Liver (tissue), 9 donors: Measurements from ENCODE around the gene SVEP1. TPM values are rescaled to one million over a fixed set of nuclear protein-coding genes. Genes with fewer than 3 reads are reported as not detected.

Source experiments
- DNase-seq: peaks from one replicate; pipeline ENCODE4 v3.0.0-alpha.2; 2017; ENCODE audit warnings: low spot score
- H3K27ac ChIP-seq, 2 donors: one replicate each; pipeline ENCODE4 v1.7.0; 2013; ENCODE audit warnings: inconsistent platforms in 2 of 2, low read length in 2 of 2, control low read depth in 1 of 2, low read depth in 1 of 2, mild to moderate bottlenecking in 1 of 2
- H3K27me3 ChIP-seq, 4 donors: one replicate each; pipeline versions ENCODE4 v1.6.1 to v1.7.0; 2013; ENCODE audit warnings: low read length in 3 of 4, inconsistent platforms in 1 of 4, mild to moderate bottlenecking in 1 of 4, moderate library complexity in 1 of 4; ENCODE audit not compliant: control insufficient read depth in 4 of 4, insufficient read depth in 4 of 4
- H3K36me3 ChIP-seq, 4 donors: one replicate each; pipeline versions ENCODE4 v1.6.1 to v1.7.0; 2013; ENCODE audit warnings: low read length in 3 of 4, mild to moderate bottlenecking in 3 of 4, low read depth in 1 of 4, moderate library complexity in 1 of 4; ENCODE audit not compliant: control insufficient read depth in 4 of 4, insufficient read depth in 3 of 4
- H3K4me1 ChIP-seq, 4 donors: one replicate each; pipeline versions ENCODE4 v1.6.1 to v1.7.0; 2013; ENCODE audit warnings: low read length in 3 of 4, mild to moderate bottlenecking in 3 of 4, moderate library complexity in 1 of 4; ENCODE audit not compliant: control insufficient read depth in 4 of 4, insufficient read depth in 4 of 4
- H3K4me3 ChIP-seq, 3 donors: one replicate each; pipeline versions ENCODE4 v1.6.1 to v1.7.0; 2013; ENCODE audit warnings: low read length in 3 of 3, control low read depth in 1 of 3, low read depth in 1 of 3, mild to moderate bottlenecking in 1 of 3
- H3K9ac ChIP-seq, 2 donors: one replicate each; pipeline ENCODE4 v1.7.0; 2013; ENCODE audit warnings: low read length in 2 of 2, mild to moderate bottlenecking in 2 of 2, moderate library complexity in 2 of 2, control low read depth in 1 of 2, low read depth in 1 of 2
- H3K9me3 ChIP-seq, 4 donors: one replicate each; pipeline versions ENCODE4 v1.6.1 to v1.7.0; 2013; ENCODE audit warnings: low read length in 3 of 4; ENCODE audit not compliant: control insufficient read depth in 4 of 4
- EGR1 ChIP-seq, 2 donors: IDR thresholded peaks; 2 replicates each; pipeline ENCODE4 v1.6.1; 2016 to 2018; ENCODE audit warnings: antibody characterized with exemption in 2 of 2, low read depth in 2 of 2
- FOXA1 ChIP-seq: IDR thresholded peaks from 2 replicates; pipeline ENCODE4 v1.6.1; 2016; ENCODE audit warnings: antibody characterized with exemption
- FOXA2 ChIP-seq: IDR thresholded peaks from 2 replicates; pipeline ENCODE4 v1.6.1; 2016; ENCODE audit warnings: antibody characterized with exemption
- HNF4A ChIP-seq, 2 donors: conservative IDR thresholded peaks; 2 replicates each; pipeline ENCODE4 v1.6.1; 2016; ENCODE audit warnings: antibody characterized with exemption in 2 of 2, mild to moderate bottlenecking in 2 of 2
- JUND ChIP-seq, 2 donors: IDR thresholded peaks; 2 replicates each; pipeline ENCODE4 v1.6.1; 2016; ENCODE audit warnings: antibody characterized with exemption in 2 of 2
- NR2F2 ChIP-seq: IDR thresholded peaks from 2 replicates; pipeline ENCODE4 v1.6.1; 2016; ENCODE audit warnings: antibody characterized with exemption
- RAD21 ChIP-seq, 2 donors: IDR thresholded peaks; 2 replicates each; pipeline ENCODE4 v1.6.1; 2016; ENCODE audit warnings: antibody characterized with exemption in 2 of 2, mild to moderate bottlenecking in 2 of 2
- SP1 ChIP-seq: IDR thresholded peaks from 2 replicates; pipeline ENCODE4 v1.6.1; 2018; ENCODE audit warnings: antibody characterized with exemption, mild to moderate bottlenecking
- WGBS: extraction: QIAGEN DNeasy Blood & Tissue Kit; methylation state at CpG from one replicate; pipeline ENCODE4 v1.1.7; 2013; 5-methylcytosine and 5-hydroxymethylcytosine counted together
- polyA plus RNA-seq, 2 donors: library from polyadenylated mRNA; stranded (reverse) in 1 of 2; unstranded in 1 of 2; fragments of 200-250 nt in 1 of 2; fragments of >200 nt in 1 of 2; fragmentation: Nextera tagmentation in 1 of 2; extraction: Ambion mirVana in 1 of 2; gene quantifications; one replicate each; pipeline versions ENCODE4 v1.2.1 to v1.2.3, GENCODE V29; 2013 to 2015
- total RNA-seq, 2 donors: library from RNA; depleted of rRNA; stranded (reverse); fragments of >200 nt; gene quantifications; one replicate each; pipeline ENCODE4 v1.2.3, GENCODE V29; 2014
- TF ChIP-seq, protein P1 (sequence below): IDR thresholded peaks from 2 replicates; pipeline ENCODE4 v1.6.1; 2016; ENCODE audit warnings: antibody characterized with exemption
- TF ChIP-seq, protein P2 (sequence below): IDR thresholded peaks from 2 replicates; pipeline ENCODE4 v1.6.1; 2016; ENCODE audit warnings: antibody characterized with exemption
- TF ChIP-seq, protein P3 (sequence below): IDR thresholded peaks from 2 replicates; pipeline ENCODE4 v1.6.1; 2016; ENCODE audit warnings: antibody characterized with exemption, mild to moderate bottlenecking
- donor health status: healthy.
- donor health status: healthy.
- donor health status: healthy.
- donor health status: healthy.
- donor health status: healthy.

The SVEP1 gene
- total and polyA plus RNA-seq, 4 donors, result 0.58 to 7.5 (median 1.8) TPM

DNA sequence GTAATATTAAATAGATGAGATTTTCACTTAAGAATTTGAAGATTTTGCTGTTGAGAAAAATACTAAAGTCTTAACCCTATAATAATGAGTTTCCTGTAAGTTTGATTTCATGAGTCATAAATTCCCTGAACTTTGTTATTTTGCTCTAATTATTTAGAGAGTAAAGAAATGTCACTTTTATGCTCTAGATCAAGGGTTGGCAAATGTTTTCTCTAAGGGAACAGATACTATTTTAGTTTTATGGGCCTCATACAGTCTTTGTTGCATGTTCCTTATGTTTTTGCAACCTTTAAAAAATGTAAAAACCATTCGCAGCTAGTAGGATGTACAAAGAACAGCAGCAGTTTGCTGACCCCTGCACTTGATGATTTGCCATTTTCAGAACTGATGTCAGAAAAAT is 241.4 kb downstream of the SVEP1 start:
- no peaks in the 10 kb centered on the region for H3K4me1 ChIP-seq
- no peaks in the 10 kb centered on the region for H3K36me3 ChIP-seq
- no peak for DNase-seq
- no peak overlapping the region for H3K9ac ChIP-seq
- 76% methylated on average over 1 of the region's 1 CpG for WGBS
- H3K27ac ChIP-seq, result no peak overlapping the region
- no peaks in the 10 kb centered on the region for H3K9me3 ChIP-seq
- H3K4me3 ChIP-seq, result no peak overlapping the region
- no peaks in the 10 kb centered on the region for H3K27me3 ChIP-seq
- TF ChIP-seq EGR1 (IDR thresholded peaks at IDR 0.05; ENCODE audit: low read depth in 2 of 2) (no peak), FOXA1 (no peak)
- TF ChIP-seq, protein P1, sequence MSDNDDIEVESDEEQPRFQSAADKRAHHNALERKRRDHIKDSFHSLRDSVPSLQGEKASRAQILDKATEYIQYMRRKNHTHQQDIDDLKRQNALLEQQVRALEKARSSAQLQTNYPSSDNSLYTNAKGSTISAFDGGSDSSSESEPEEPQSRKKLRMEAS, result no peak

DNA sequence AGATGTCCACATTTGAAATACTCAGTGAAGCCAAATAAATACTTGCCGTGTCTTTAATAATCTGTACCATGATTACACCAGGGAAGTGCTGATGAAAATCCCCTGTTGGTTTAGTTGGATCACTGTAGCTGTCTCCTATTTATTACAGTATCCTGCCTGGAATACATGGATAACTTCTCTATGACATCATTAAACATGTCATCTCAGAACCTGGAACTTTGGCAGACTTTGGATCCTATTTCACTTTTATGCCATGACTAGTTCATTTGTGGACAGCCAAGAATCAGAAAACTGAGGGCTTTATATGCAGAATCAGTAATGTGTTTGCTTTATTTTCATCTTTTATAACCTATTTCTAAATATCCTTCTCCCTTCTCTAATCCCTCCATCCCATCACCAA is 241.8 kb downstream of the SVEP1 start, which contains the start of gene TXNDC8:
Gene TXNDC8, minus strand, starts transcription at position 137 of the 400 bp plus-strand sequence.
- Histone ChIP-seq H3K36me3 (no peaks in the 10 kb centered on the region), H3K27me3 (no peaks in the 10 kb centered on the region), H3K4me3 (no peak within 1 kb of the TSS), H3K27ac (no peak within 1 kb of the TSS), H3K9ac (no peak within 1 kb of the TSS), H3K9me3 (no peaks in the 10 kb centered on the region), H3K4me1 (no peaks in the 10 kb centered on the region)
- DNase-seq, result no peak
- TF ChIP-seq SP1 (no peak), RAD21 (IDR thresholded peaks at IDR 0.05) (no peak), NR2F2 (no peak)
- TF ChIP-seq, protein P2, sequence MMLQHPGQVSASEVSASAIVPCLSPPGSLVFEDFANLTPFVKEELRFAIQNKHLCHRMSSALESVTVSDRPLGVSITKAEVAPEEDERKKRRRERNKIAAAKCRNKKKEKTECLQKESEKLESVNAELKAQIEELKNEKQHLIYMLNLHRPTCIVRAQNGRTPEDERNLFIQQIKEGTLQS, result no peak
- WGBS, result 95% methylated on average over 1 of the region's 1 CpG

DNA sequence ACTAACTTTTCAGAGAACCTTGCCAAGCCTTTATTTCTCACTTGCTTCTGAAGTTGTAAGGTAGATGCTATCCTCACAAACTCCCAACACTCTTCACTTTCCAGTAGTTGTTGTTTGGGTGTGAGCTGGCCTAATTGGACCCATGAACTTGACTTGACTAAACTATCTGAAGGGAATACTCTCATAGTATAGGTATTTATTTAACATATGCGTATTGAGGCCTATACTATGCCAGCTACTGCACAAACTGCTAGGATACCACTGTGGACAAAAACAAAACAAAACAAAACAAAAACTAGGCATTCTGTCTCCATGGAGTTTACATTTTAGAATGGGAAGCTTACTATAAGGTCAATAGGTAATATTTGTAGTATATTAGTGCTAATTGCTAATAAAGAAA is 243.2 kb downstream of the SVEP1 start:
- 87% methylated on average over 1 of the region's 1 CpG for WGBS
- Histone ChIP-seq H3K4me3 (no peak overlapping the region), H3K9ac (no peak overlapping the region), H3K9me3 (no peaks in the 10 kb centered on the region), H3K27ac (no peak overlapping the region), H3K36me3 (no peaks in the 10 kb centered on the region), H3K4me1 (no peaks in the 10 kb centered on the region), H3K27me3 (no peaks in the 10 kb centered on the region)
- DNase-seq, result no peak
- no peak for TF ChIP-seq JUND (IDR thresholded peaks at IDR 0.05)
- TF ChIP-seq SP1, result no peak
- no peak for TF ChIP-seq HNF4A (conservative IDR thresholded peaks at IDR 0.05)
- TF ChIP-seq FOXA2, result no peak
- TF ChIP-seq EGR1 (IDR thresholded peaks at IDR 0.05; ENCODE audit: low read depth in 2 of 2), result no peak
- TF ChIP-seq, protein P3, sequence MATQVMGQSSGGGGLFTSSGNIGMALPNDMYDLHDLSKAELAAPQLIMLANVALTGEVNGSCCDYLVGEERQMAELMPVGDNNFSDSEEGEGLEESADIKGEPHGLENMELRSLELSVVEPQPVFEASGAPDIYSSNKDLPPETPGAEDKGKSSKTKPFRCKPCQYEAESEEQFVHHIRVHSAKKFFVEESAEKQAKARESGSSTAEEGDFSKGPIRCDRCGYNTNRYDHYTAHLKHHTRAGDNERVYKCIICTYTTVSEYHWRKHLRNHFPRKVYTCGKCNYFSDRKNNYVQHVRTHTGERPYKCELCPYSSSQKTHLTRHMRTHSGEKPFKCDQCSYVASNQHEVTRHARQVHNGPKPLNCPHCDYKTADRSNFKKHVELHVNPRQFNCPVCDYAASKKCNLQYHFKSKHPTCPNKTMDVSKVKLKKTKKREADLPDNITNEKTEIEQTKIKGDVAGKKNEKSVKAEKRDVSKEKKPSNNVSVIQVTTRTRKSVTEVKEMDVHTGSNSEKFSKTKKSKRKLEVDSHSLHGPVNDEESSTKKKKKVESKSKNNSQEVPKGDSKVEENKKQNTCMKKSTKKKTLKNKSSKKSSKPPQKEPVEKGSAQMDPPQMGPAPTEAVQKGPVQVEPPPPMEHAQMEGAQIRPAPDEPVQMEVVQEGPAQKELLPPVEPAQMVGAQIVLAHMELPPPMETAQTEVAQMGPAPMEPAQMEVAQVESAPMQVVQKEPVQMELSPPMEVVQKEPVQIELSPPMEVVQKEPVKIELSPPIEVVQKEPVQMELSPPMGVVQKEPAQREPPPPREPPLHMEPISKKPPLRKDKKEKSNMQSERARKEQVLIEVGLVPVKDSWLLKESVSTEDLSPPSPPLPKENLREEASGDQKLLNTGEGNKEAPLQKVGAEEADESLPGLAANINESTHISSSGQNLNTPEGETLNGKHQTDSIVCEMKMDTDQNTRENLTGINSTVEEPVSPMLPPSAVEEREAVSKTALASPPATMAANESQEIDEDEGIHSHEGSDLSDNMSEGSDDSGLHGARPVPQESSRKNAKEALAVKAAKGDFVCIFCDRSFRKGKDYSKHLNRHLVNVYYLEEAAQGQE, result no peak
- TF ChIP-seq NR2F2, result no peak
